HG02798 (cell line): ENCODE data around the gene SGSM2.

Experiments used
- ATAC-seq: cut with Tn5 transposase; IDR thresholded peaks from one replicate; pipeline ENCODE4 v1.9.1; 2021; ENCODE audit warnings: mild to moderate bottlenecking; ENCODE audit not compliant: unreplicated experiment, poor library complexity

SGSM2 gene

GRCh38 chr17:2396568-2397246 lies 59.4 kb downstream of the SGSM2 start:
- no peak for ATAC-seq

DNA sequence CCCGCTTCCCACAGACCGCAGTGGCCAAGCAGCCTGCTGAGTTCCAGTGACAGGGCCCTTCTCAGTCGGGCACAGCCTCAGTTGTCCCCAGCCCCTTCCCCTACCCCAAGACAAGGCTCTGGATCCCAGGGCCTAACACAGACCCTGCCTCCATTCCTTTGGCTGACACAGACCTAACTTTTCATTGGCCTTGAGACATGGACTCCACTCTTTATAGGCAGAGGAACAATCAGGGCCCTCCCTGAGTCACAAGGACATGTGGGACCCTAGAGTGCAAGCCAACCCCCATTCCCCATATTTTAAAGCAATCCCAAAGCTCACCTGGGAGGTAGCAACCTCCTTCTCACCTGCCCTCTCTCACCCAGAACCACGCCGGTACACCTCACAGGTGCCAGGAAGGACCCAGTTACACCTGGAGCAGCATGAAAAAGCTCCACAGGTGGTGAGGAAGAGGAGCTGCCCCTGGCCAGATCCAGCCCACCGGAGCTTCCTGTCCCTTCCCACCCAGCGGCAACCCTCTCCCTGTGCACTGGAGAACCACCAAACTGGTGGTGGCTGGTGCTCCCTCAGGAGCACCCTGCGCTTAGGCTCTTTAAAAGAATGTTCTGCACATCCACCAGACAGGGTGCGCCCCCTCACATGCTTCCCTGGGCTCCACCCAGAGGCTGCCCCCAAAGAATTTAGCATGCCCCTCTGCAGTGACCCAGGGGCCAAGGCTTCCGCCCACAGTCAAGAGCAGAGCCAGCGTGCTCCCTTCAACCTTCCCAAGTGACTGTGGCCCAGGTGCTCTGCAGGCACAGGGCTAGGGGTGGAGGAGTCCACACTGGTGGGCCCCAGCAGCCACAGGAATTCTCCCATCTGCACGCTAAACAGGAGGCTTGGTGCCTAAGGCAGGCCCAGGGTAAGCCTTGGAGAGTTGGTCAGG lies 60.2 kb downstream of the SGSM2 start:
- no peak for ATAC-seq

DNA sequence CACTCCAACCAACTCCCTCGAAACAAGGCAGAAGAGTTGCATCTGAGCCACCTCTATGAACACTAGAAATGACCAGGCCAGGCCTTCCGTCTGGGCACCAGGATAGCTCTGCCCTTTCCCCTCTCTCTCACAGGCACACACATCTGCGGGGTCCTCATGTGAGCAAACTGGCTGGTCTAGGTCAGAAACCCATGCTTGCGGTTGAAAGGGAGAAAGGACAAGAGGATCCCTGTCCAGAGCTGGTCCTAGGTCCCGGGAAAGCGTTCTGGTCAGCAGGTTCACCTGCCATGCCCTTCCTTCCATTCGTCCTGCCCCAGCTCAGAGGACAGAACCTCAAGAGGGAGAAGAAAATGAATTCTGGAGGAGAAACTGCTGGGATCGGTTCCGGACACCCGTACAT lies 60.9 kb downstream of the SGSM2 start:
- no peak for ATAC-seq

- no peak for ATAC-seq
Observed at GRCh38 chr17:2398655-2399571, 61.6 kb downstream of the SGSM2 start.

GRCh38 chr17:2399572-2400473 lies 62.5 kb downstream of the SGSM2 start:
- ATAC-seq, result peak; percentile 49

GRCh38 chr17:2400474-2400866 lies 63.2 kb downstream of the SGSM2 start:
- no peak for ATAC-seq

DNA sequence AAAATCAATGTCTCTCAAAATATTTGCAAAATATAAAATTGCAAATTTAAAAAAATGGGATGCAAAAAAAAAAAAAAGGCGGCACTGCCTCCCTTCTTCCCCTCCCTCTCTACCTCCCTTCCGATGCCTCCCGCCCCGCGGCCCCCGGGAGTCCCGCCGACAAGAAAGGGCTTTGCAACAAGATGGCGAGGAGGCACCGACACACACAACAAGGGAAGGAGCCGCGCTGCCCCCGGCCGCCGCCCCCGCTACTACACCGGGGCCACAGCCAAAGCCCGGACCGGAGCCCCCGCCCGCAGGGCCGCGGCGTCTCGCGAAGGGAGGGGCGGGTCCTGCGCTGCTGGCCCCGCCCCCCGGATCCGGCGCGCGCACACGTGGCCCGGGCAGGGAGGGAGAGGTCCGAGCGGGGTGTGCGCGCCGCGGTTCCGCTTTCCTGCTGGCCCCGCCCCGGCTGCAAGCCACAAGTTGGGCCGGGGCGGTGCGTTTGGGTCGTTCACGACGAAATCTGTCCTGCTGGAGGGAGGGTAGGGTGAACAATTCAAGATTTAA lies 63.6 kb downstream of the SGSM2 start, which contains the start of gene MNT:
MNT (minus strand) TSS at position 184 of the 549 bp plus-strand sequence. CDS start 348 bp downstream, outside the sequence.
- peak; percentile 52 for ATAC-seq

- ATAC-seq, result peak; percentile 61
Observed at GRCh38 chr17:2401426-2402221, 64.3 kb downstream of the SGSM2 start.

DNA sequence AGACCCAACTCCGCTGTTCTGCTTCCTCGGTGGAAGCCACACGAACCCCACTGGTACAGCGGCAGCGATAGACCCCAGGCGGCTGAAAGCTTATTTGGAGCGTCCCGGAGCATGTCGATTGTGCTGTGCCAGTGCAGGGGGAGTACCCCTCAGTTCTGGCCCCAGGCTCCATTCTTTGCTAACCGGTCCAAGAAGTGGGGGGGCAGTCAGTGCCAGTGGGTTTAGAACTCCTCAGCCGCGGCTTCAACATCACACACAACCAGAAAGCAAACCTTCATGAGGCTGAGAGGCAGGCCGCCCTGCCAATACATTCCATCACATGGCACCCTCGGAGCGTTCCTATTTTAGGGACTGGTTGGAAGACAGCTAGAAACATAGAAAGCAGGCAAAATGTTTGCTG lies 65.2 kb downstream of the SGSM2 start:
- no peak for ATAC-seq

DNA sequence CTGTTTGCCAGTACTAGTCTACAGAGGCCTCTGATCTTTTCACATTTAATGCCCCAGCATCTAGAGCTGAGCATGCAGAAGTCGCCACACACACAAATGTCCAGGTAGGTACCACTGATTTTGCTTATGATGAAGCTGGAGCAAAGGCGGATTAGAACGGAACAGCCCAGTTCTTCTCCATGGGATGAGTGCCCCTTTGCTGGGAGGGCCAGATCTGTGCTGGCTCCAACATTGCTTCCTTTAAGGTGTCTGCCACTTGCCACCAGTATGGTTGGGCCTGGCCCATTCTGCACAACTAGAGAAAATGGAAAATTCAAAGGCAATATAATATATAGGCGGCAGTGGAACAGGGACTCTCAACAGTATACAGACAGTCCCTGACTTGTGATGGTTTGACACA lies 65.7 kb downstream of the SGSM2 start:
- ATAC-seq, result no peak

- no peak for ATAC-seq
Observed at GRCh38 chr17:2405247-2405926, 68.1 kb downstream of the SGSM2 start.

GRCh38 chr17:2406271-2406902 lies 69.1 kb downstream of the SGSM2 start:
- no peak for ATAC-seq

DNA sequence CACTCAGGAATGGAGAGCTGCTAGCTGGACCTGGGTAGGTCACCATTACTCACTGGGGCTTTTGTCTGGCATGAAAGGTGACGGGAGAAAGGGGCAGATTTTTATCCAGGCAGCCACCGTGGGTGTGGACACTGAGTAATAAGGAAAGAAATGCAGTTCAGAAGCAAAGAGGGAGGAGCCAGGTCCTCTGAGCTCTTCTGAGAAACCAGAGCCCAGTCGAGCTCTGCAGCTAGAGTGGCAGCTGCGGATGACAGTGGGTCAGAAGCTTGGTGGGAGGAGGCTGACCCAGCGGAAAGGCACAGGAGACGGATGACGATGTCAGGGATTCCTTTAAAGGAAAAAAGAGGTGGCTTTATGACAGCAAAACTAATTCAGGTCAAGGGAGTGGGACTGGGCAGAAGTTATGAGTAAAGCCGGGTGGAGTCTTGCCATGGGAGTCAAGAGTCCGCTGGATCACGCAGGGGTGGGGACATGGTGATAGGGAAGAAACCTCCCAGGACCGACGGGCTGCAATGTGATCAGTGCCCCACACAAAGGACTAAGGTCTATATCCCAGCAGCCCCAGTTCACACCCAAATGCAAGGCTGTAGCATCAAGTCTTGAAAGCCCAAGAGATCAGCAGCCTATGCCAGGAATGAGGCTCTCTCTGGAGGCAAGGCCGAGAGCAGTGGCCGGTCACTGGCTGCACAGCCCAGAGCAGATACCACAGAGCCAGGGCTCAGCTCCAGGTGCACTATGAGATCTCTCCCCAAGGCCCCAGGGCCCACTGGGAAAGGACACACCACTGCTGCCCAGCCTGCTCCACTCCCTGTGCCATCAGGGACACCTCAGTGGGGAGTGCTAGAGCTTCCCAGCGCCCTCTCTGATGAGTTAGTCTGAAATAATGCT lies 69.8 kb downstream of the SGSM2 start:
- no peak for ATAC-seq

- no peak for ATAC-seq
Observed at GRCh38 chr17:2410951-2411350, 73.7 kb downstream of the SGSM2 start.

DNA sequence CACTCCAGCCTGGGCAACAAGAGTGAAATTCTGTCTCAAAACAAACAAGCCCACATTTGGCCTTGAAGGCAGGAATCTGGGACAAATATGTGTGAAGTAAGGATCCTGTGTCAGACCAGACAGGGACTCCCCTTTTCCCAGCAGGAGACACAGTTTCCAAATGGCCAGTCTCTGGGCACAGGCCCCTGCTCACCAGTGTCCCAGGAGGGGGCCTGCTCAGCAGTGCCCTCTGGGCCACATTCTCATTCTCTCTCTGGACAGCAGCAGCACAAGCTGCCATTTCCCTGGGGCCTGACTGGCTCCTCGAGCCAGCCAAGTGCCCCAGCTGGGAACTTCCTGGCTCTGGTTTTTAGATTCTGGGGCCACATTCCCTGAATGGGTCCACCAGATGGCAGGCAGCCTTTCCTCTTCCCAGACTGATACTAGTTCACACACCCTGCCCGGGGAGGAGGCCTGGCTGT lies 75.3 kb downstream of the SGSM2 start:
- ATAC-seq, result no peak

DNA sequence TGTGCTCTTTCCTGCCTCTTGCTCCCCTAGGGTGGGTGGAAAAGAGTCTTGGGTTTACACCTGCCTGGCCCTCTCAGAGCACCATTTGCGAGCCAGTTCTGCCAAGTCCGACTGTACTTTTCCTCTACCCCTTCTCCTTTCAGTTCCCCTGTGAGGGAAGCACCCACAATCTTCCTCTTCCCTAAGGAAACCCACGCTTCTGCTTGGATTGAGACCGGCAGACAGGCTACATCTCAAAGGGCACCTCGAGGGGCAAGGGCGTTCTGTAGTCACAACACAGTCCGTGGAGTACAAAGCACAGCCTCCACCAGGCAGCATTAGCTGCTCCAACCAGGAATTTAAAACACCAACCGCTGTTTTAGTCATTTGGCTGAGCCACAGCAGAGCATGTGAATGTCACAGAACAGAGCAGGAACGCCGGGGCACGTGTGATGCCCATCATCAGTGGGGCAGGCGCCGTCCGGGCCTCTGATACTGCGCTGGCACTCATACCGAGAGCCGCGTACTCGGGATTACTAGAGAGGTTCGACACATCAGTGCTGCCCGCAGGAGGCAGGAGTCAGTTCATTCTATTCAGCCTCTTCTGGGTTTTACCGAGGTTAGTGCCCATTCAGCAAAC lies 77.3 kb downstream of the SGSM2 start:
- ATAC-seq, result no peak
